Fibroblast of lung (primary cell): ENCODE data around the gene MT1H.

ENCODE experiments used
- EZH2 ChIP-seq: IDR thresholded peaks from 2 replicates; pipeline ENCODE4 v1.5.1; 2012; ENCODE audit warnings: low read length, control low read depth, mild to moderate bottlenecking; ENCODE audit errors: missing control alignments
- TF ChIP-seq, protein P1 (sequence below), 2 donors: IDR thresholded peaks in 1 of 2; conservative IDR thresholded peaks in 1 of 2; 1 replicate in 1 of 2; 2 replicates in 1 of 2; pipeline ENCODE4 v1.5.1; 2011 to 2012; ENCODE audit warnings: low read length in 2 of 2, control low read depth in 1 of 2, inconsistent platforms in 1 of 2, low read depth in 1 of 2, mild to moderate bottlenecking in 1 of 2

DNA sequence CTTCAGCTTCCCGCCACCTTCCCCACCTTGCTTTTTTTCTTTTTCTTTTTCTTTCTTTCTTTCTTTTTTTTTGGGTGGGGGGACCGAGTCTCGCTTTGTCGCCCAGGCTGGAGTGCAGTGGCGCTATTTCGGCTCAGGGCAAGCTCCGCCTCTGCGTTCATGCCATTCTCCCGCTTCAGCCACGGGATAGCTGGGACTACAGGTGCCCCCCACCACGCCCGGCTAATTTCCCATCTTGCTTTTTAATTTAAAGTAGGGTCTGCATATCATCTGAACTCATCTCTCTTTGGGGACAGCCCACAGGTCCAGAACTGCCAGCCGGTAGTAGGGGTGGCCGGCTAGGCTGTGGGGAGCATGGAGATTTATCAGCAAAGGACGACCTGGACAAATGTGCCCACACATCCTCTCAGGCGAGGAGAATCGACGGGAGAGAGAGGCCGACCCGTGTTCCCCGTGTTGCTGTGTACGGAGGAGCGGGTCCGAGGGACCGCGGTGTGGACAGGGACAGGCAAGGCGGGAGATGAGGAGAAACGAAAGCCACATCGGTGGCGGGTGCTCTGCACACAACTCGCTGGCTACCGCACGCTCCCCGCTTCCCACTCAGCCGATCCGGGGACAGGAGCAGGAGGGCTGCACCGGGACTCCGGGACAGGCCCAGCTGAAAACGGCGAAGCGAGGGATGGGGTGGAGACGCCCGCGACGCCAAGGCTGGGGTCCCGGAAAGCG, 34.7 kb upstream of the MT1H start:
- TF ChIP-seq, protein P1, sequence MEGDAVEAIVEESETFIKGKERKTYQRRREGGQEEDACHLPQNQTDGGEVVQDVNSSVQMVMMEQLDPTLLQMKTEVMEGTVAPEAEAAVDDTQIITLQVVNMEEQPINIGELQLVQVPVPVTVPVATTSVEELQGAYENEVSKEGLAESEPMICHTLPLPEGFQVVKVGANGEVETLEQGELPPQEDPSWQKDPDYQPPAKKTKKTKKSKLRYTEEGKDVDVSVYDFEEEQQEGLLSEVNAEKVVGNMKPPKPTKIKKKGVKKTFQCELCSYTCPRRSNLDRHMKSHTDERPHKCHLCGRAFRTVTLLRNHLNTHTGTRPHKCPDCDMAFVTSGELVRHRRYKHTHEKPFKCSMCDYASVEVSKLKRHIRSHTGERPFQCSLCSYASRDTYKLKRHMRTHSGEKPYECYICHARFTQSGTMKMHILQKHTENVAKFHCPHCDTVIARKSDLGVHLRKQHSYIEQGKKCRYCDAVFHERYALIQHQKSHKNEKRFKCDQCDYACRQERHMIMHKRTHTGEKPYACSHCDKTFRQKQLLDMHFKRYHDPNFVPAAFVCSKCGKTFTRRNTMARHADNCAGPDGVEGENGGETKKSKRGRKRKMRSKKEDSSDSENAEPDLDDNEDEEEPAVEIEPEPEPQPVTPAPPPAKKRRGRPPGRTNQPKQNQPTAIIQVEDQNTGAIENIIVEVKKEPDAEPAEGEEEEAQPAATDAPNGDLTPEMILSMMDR (conservative IDR thresholded peaks at IDR 0.05 in 1 of 2, IDR thresholded peaks at IDR 0.05 in 1 of 2; ENCODE audit: low read depth in 1 of 2, low read length in 2 of 2) = no peak
- TF ChIP-seq EZH2 = no peak
